Panc1 (cell line): ENCODE data around the gene PHOSPHO2.

ENCODE experiments used
- CTCF ChIP-seq: fragments of 450-650 bp; IDR thresholded peaks from 2 replicates; pipeline ENCODE4 v1.5.1; 2017; ENCODE audit warnings: mild to moderate bottlenecking
- POLR2AphosphoS5 ChIP-seq: IDR thresholded peaks from 2 replicates; pipeline ENCODE4 v1.6.1; 2012; ENCODE audit warnings: mild to moderate bottlenecking, low read depth, low read length, moderate library complexity
- REST ChIP-seq, 2 experiments: IDR thresholded peaks; 2 replicates each; pipeline ENCODE4 v1.6.1; 2011 to 2012; ENCODE audit warnings: low read depth in 2 of 2, control low read depth in 1 of 2, low read length in 1 of 2, mild to moderate bottlenecking in 1 of 2, moderate library complexity in 1 of 2; ENCODE audit not compliant: insufficient read depth in 1 of 2
- SIN3A ChIP-seq: IDR thresholded peaks from 2 replicates; pipeline ENCODE4 v1.6.1; 2012; ENCODE audit warnings: low read depth, mild to moderate bottlenecking, low read length, moderate library complexity, borderline replicate concordance; ENCODE audit not compliant: insufficient read depth
- TCF7L2 ChIP-seq: IDR thresholded peaks from 2 replicates; pipeline ENCODE4 v1.6.1; 2011; ENCODE audit warnings: mild to moderate bottlenecking, low read depth, low read length, inconsistent platforms

DNA sequence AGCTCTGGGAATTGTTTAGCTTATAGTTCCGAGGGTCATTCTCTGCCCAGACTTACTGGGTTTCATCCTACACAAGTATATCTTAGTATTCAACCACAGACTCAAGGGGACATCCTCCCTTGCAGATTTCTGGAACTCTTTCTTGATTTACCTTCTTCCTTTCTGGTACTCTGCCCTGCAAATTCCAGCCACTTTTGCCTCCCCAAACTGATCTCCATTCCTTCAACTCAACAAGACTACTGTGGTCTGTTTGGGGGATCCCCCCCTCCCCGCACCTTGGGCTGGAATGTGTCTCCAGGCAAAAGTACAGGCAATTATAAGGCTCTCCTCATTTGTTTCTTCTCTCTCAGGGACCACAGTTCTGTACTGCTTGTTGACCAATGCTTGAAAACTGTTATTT lies 13.4 kb downstream of the PHOSPHO2 start:
- TF ChIP-seq CTCF (no peak), REST (IDR thresholded peaks at IDR 0.05; ENCODE audit: insufficient read depth in 1 of 2, low read depth in 2 of 2, low read length in 1 of 2) (no peak), POLR2AphosphoS5 (no peak), TCF7L2 (no peak), SIN3A (no peak)
